OCI-M1 (cell line): ENCODE results near the gene SLC11A1.

Experiments
- DNase-seq: peaks from one replicate; lab custom pipeline; 2025; lab: John Stamatoyannopoulos, UW

Gene SLC11A1

GRCh38 chr2:218405086-218405745 lies 23.1 kb downstream of the SLC11A1 start:
- no peak for DNase-seq

DNA sequence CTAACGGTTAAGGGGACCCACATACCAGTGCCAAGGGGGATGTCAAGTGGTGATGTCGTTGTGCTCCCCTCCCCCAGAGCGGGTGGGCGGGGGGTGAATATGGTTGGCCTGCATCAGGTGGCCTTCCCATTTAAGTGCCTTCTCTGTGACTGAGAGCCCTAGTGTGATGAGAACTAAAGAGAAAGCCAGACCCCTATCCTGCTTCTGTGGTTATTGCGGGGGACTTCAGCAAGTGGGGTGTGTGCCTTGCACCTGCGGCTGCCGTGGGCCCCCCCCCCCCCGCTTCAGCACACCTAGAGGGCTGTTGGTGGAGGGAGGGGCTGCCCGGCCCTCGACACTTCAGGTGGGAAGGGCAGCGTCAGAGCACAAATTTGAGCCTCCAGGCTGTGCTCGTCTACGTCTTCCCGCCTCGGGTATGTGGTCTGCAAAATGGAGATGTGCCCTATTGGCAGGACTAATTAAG lies 23.7 kb downstream of the SLC11A1 start:
- DNase-seq = peak; percentile 66

GRCh38 chr2:218406209-218406948 lies 24.3 kb downstream of the SLC11A1 start:
- DNase-seq = peak; percentile 97

GRCh38 chr2:218406949-218407618 lies 25.0 kb downstream of the SLC11A1 start:
- DNase-seq = peak; percentile 89

GRCh38 chr2:218407717-218408116 lies 25.6 kb downstream of the SLC11A1 start:
- no peak for DNase-seq

DNA sequence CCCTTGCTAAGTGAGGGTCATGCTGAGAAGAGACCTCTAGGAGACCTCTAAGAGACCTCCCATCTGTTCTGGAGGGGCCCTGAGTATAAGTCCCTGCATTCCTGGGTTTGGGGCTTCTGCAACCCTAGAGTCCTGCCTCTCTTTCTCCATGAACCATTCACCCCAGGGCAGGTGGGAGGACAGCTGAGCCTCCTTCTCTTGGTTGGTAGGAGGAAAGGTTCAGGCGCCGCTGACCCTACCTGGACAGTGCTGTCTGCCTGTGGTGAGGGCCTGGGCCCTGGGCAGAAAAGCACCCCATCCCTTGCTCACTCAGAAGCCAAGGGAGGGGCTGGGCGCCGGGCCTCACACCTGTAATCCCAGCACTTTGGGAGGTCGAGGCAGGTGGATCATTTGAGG lies 36.2 kb downstream of the SLC11A1 start:
- no peak for DNase-seq

DNA sequence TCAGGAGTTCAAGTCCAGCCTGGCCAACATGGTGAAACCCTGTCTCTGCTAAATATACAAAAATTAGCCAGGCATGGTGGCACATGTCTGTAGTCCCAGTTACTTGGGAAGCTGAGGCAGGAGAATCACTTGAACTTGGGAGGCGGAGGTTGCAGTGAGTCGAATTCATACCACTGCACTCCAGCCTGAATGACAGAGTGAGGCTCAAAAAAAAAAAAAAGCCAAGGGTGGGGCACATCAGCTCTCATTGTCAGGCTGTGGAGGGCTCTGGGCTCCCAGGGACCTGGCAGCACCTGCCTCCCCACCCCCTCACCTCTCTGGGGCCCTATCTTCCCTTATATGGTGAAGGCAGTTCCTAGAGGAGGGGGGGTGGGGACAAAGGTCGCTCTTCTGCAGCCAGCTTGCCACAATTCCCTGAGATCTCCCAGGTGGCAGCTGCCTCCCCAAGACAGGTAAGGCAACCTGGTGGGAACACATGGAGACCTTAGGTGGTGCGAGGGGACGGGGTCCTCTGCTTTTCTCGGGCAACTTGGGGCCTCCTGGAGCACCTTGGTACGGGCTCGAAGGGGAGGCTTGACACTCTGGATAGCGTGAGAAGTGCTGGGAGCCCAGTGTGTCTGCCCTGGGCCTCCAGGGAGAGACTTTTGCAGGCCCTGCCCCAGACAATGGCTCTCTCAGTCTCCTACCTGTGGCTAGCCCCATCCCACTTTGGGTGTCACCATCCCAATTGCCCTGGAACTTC lies 36.8 kb downstream of the SLC11A1 start, which contains the start of gene VIL1:
VIL1 (plus strand) TSS at position 407 of the 742 bp plus-strand sequence. CDS start 4,656 bp downstream, outside the sequence.
- DNase-seq = no peak

GRCh38 chr2:218419630-218420216 lies 37.6 kb downstream of the SLC11A1 start:
- no peak for DNase-seq

- no peak for DNase-seq
Observed at GRCh38 chr2:218421027-218421426, 39.0 kb downstream of the SLC11A1 start.

GRCh38 chr2:218422403-218423086 lies 40.5 kb downstream of the SLC11A1 start:
- peak; percentile 25 for DNase-seq

GRCh38 chr2:218423584-218423983 lies 41.5 kb downstream of the SLC11A1 start:
- no peak for DNase-seq

GRCh38 chr2:218425531-218425930 lies 43.5 kb downstream of the SLC11A1 start:
- DNase-seq = no peak

- no peak for DNase-seq
Observed at GRCh38 chr2:218427741-218428140, 45.7 kb downstream of the SLC11A1 start.

GRCh38 chr2:218428846-218429558 lies 46.9 kb downstream of the SLC11A1 start:
- DNase-seq = no peak

DNA sequence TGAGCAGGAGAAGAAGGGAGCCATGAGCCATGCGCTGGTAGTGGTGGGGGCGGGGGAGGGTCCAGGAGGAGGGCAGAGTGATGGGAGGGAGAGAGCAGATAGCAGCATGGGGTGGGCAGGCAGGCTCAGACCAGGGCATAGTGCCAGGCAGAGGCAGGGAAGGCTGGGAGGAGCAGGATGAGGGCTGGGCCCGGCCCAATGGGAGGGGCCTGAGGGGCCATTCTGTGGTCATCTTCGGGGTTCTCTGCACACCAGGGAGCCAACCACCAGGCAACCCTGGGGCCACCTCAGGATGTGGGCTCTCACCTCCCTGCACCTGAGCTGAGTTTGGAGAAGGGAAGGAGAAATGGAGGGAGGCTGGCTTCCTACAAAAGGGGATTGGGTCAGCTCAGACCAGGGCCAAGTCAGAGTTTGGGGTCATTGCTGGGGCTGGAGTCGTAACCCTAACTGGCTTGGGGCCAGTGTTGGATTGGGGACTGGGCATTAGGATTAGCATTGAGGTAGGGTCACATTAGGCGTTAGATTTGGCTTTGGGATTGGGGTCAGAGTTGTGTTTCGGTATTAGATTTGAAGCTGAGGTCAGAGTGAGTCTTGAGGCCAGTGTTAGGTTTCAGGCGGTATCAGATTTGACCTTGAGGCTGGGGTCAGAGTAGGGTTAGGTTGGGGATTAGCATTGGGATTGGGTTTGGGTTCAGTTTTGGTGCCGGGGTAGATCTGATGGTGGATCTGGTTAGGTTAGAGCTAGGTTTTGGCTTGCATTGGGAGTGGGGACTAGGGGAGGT lies 48.0 kb downstream of the SLC11A1 start:
- DNase-seq = no peak

DNA sequence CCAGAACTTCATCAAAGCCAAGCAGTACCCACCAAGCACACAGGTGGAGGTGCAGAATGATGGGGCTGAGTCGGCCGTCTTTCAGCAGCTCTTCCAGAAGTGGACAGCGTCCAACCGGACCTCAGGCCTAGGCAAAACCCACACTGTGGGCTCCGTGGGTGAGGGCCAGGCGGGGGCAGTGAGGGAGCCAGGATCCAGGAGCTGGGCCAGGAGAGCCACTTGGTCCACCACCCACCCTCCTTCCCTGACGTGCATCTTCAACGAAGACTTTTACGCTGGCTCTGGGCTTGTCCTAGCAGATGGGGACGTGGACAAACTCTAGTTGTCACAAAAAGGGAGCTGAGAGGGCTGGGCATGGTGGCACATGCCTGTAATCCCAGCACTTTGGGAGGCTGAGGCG lies 48.6 kb downstream of the SLC11A1 start:
- DNase-seq = no peak

DNA sequence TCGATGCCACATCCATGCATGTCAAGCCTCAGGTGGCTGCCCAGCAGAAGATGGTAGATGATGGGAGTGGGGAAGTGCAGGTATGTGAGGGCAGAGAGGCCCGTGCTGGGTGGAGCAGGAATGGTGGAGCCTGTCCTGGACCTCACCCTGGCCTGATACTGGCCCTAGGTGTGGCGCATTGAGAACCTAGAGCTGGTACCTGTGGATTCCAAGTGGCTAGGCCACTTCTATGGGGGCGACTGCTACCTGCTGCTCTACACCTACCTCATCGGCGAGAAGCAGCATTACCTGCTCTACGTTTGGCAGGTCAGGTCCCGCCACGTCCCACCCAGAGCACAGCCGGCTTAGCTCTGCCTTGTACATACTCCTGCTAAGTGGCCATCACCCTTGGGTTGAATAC lies 49.8 kb downstream of the SLC11A1 start:
- DNase-seq = no peak

- no peak for DNase-seq
Observed at GRCh38 chr2:218432676-218433365, 50.7 kb downstream of the SLC11A1 start.

DNA sequence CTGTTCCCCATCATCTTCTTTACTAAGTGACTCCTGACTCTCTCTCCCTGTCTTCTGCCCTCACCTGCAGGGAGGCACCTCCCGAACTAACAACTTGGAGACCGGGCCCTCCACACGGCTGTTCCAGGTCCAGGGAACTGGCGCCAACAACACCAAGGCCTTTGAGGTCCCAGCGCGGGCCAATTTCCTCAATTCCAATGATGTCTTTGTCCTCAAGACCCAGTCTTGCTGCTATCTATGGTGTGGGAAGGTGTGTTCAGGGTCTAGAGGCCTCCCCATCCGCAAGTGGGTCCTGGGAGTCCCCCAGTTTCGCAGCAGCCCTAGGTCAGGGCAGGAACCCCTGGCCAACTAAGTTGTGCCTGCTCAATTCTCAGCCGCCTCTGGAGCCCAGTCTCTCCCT lies 52.4 kb downstream of the SLC11A1 start:
- no peak for DNase-seq
